ENCODE data around the gene MOB3B.

- TF ChIP-seq CTCF (conservative IDR thresholded peaks at IDR 0.05 in 1 of 2, IDR thresholded peaks at IDR 0.05 in 1 of 2; ENCODE audit: low read depth in 1 of 2, low read length in 2 of 2): no peak
- TF ChIP-seq EZH2 (IDR thresholded peaks at IDR 0.05; ENCODE audit: low read length, missing control alignments): no peak
These were observed 137.2 kb downstream of the MOB3B start for GRCh38 chr9:27392451-27392850.
